ENCODE measurements around the gene MRPL4.

- TF ChIP-seq EZH2 (IDR thresholded peaks at IDR 0.05; ENCODE audit: low read length) (no peak), CTCF (optimal IDR thresholded peaks at IDR 0.05 in 1 of 3, IDR thresholded peaks at IDR 0.05 in 1 of 3, conservative IDR thresholded peaks at IDR 0.05 in 1 of 3; ENCODE audit: extremely low read depth in 1 of 3, insufficient read depth in 2 of 3, low read length in 3 of 3) (no peak)
These were observed 48.3 kb upstream of the MRPL4 start for GRCh38 chr19:10203686-10204085.
